Neural crest cell (in vitro differentiated cells): ENCODE measurements around the gene STK11. TPM values are rescaled to one million over a fixed set of nuclear protein-coding genes. Genes with fewer than 3 reads are reported as not detected.

Experiments
- DNase-seq: peaks from one replicate; pipeline ENCODE4 v3.0.0; 2021; ENCODE audit warnings: low read depth, mixed read lengths, low spot score
- H3K27ac Mint-ChIP-seq: one replicate; pipeline ENCODE4 v1.8.0; 2021; ENCODE audit warnings: mild to moderate bottlenecking, mixed read lengths; ENCODE audit not compliant: unreplicated experiment
- H3K27me3 Mint-ChIP-seq: 2 replicates; pipeline ENCODE4 v1.8.0; 2021; ENCODE audit warnings: low read depth, mild to moderate bottlenecking, mixed read lengths
- H3K36me3 Mint-ChIP-seq: 2 replicates; pipeline ENCODE4 v1.8.0; 2021; ENCODE audit warnings: low read depth, mild to moderate bottlenecking, mixed read lengths
- H3K4me1 Mint-ChIP-seq: 2 replicates; pipeline ENCODE4 v1.8.0; 2021; ENCODE audit warnings: mixed read lengths
- H3K4me3 Mint-ChIP-seq: one replicate; pipeline ENCODE4 v1.8.0; 2021; ENCODE audit warnings: mild to moderate bottlenecking, mixed read lengths
- H3K9me3 Mint-ChIP-seq: 2 replicates; pipeline ENCODE4 v1.8.0; 2021; ENCODE audit warnings: mixed read lengths
- total RNA-seq: library from RNA; stranded (reverse); gene quantifications from 2 replicates; pipeline ENCODE4 v1.2.1, GENCODE V29; 2021
- TF ChIP-seq, protein P1 (sequence below): fragments of 200-600 bp; sonication (generic); conservative IDR thresholded peaks from 2 replicates; pipeline ENCODE4 v1.5.0; 2021; ENCODE audit warnings: antibody characterized with exemption, mild to moderate bottlenecking

The STK11 gene
- total RNA-seq, 1 donor from 2014 or later: 60.2 TPM

DNA sequence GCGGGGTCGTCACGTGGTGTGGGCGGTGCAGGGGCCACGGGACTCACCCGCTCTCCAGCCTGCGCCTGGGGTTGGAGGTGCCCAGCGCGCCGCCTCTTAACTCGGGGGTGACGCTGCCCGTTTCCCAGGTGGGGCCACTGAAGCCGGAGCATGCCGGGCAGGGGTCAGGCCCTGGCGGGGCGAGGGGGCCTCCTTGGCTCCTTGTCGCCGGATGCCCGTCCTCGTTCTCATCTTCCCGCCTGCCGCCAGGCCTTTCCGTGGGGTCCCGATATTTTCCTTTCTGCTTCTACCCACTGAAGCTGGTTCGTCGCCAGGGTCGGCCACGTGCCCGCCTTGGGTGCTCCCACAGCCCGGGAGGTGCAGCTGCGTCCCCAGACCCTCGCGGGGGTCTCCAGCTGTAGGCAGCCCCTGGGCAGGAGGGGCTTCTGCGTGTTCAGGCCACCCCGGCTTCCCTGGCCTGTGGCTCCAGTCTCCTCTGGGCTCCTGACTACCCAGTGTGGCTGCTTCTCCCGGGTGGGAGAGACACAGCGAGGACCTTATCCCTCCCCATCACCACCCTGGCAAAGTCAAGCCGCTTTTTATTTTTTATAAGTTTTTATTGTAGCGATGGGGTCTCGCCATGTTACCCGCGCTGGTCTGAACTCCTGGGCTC lies 70.5 kb downstream of the STK11 start:
- TF ChIP-seq, protein P1, sequence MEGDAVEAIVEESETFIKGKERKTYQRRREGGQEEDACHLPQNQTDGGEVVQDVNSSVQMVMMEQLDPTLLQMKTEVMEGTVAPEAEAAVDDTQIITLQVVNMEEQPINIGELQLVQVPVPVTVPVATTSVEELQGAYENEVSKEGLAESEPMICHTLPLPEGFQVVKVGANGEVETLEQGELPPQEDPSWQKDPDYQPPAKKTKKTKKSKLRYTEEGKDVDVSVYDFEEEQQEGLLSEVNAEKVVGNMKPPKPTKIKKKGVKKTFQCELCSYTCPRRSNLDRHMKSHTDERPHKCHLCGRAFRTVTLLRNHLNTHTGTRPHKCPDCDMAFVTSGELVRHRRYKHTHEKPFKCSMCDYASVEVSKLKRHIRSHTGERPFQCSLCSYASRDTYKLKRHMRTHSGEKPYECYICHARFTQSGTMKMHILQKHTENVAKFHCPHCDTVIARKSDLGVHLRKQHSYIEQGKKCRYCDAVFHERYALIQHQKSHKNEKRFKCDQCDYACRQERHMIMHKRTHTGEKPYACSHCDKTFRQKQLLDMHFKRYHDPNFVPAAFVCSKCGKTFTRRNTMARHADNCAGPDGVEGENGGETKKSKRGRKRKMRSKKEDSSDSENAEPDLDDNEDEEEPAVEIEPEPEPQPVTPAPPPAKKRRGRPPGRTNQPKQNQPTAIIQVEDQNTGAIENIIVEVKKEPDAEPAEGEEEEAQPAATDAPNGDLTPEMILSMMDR: no peak
- peak overlapping the region; percentile 87 for H3K4me3 Mint-ChIP-seq
- DNase-seq: no peak
- H3K4me1 Mint-ChIP-seq: peaks cover 43% of the 10 kb centered on the region
- H3K27ac Mint-ChIP-seq: no peak overlapping the region
- peaks cover 23% of the 10 kb centered on the region for H3K27me3 Mint-ChIP-seq
- peaks cover 22% of the 10 kb centered on the region for H3K36me3 Mint-ChIP-seq
- no peaks in the 10 kb centered on the region for H3K9me3 Mint-ChIP-seq

- DNase-seq: no peak
- H3K27me3 Mint-ChIP-seq: peaks cover 22% of the 10 kb centered on the region
- H3K27ac Mint-ChIP-seq: peak overlapping the region; percentile 94
- peaks cover 18% of the 10 kb centered on the region for H3K36me3 Mint-ChIP-seq
- TF ChIP-seq, protein P1: no peak
- peak overlapping the region; percentile 87 for H3K4me3 Mint-ChIP-seq
- no peaks in the 10 kb centered on the region for H3K9me3 Mint-ChIP-seq
- peaks cover 37% of the 10 kb centered on the region for H3K4me1 Mint-ChIP-seq
Observed at GRCh38 chr19:1276628-1277022, 71.0 kb downstream of the STK11 start.

DNA sequence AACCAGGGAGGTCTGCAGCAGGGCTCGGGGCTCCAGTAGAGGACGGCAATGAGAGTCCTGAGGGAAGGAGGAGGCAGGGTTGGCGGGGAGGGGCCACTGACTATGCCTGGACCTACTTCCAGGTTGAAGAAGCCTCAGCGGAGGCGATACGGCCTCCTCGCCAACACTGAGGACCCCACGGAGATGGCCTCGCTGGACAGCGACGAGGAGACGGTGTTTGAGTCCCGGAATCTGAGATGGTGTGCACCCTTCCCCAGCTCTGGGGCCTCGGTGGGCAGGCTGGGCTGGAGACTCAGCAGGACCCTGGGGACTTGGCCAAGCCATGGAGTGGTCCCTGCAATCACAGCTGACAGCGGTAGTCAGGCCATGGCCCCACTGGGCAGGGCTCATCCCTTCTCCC lies 71.5 kb downstream of the STK11 start:
- H3K36me3 Mint-ChIP-seq: peaks cover 14% of the 10 kb centered on the region
- DNase-seq: no peak
- no peaks in the 10 kb centered on the region for H3K9me3 Mint-ChIP-seq
- peak overlapping the region; percentile 94 for H3K27ac Mint-ChIP-seq
- peaks cover 23% of the 10 kb centered on the region for H3K27me3 Mint-ChIP-seq
- TF ChIP-seq, protein P1: no peak
- peak overlapping the region; percentile 87 for H3K4me3 Mint-ChIP-seq
- peaks cover 33% of the 10 kb centered on the region for H3K4me1 Mint-ChIP-seq

Other genes with a start within 250 kb of the STK11 start
- 65.2 and 67.4 TPM in 2 replicates for gene WDR18, start 221.4 kb upstream of the STK11 start, total RNA-seq
- gene GRIN3B, start 205.4 kb upstream of the STK11 start, total RNA-seq: 0.12 TPM in 1 of 2 replicates, not detected in the other
- gene TMEM259, start 184.7 kb upstream of the STK11 start, total RNA-seq: 164 and 170 TPM in 2 replicates
- gene RNU6-2, start 184.3 kb upstream of the STK11 start, total RNA-seq: not detected in 2 replicates
- gene CNN2, start 179.2 kb upstream of the STK11 start, total RNA-seq: 140 and 141 TPM in 2 replicates
- gene ABCA7, start 165.7 kb upstream of the STK11 start, total RNA-seq: 12.8 and 16.3 TPM in 2 replicates
- gene ARHGAP45, start 138.6 kb upstream of the STK11 start, total RNA-seq: 1.6 and 1.7 TPM in 2 replicates
- 256 and 257 TPM in 2 replicates for gene POLR2E, start 110.4 kb upstream of the STK11 start, total RNA-seq
- 300 and 313 TPM in 2 replicates for gene GPX4, start 101.8 kb upstream of the STK11 start, total RNA-seq
- gene SBNO2, start 31.5 kb upstream of the STK11 start, total RNA-seq: 28.0 and 32.5 TPM in 2 replicates
- gene CBARP, start 32.2 kb downstream of the STK11 start, total RNA-seq: 26.2 and 27.1 TPM in 2 replicates
- gene ATP5F1D, start 36.0 kb downstream of the STK11 start, total RNA-seq: 140 and 141 TPM in 2 replicates
- 177 and 187 TPM in 2 replicates for gene MIDN, start 42.8 kb downstream of the STK11 start, total RNA-seq
- 414 and 421 TPM in 2 replicates for gene CIRBP, start 63.6 kb downstream of the STK11 start, total RNA-seq
- gene FAM174C, start 69.8 kb downstream of the STK11 start, total RNA-seq: 33.3 and 36.6 TPM in 2 replicates
- gene EFNA2, start 80.1 kb downstream of the STK11 start, total RNA-seq: 28.0 and 31.0 TPM in 2 replicates
- gene NDUFS7, start 178.1 kb downstream of the STK11 start, total RNA-seq: 89.7 and 90.6 TPM in 2 replicates
- gene GAMT, start 195.8 kb downstream of the STK11 start, total RNA-seq: 42.6 and 45.6 TPM in 2 replicates
- gene DAZAP1, start 201.8 kb downstream of the STK11 start, total RNA-seq: 146 and 157 TPM in 2 replicates
- gene RPS15, start 232.6 kb downstream of the STK11 start, total RNA-seq: 1,578 and 1,580 TPM in 2 replicates
- gene APC2, start 244.3 kb downstream of the STK11 start, total RNA-seq: 39.2 and 43.0 TPM in 2 replicates